ENCODE data around the gene AAMDC.

Gene AAMDC

GRCh38 chr11:77778549-77778948 is 42.4 kb upstream of the AAMDC start:
- no peak overlapping the region for H2AFZ ChIP-seq (ENCODE audit: low read length)
- no CpG with 5 or more reads among the region's 1 CpG for WGBS, 2 donors (ENCODE audit: extremely low coverage in 2 of 2, insufficient read length in 2 of 2, insufficient replicate concordance in 1 of 2)
- peaks cover 3% of the 10 kb centered on the region for H3K79me1 ChIP-seq (ENCODE audit: low read depth, low read length)

GRCh38 chr11:77779935-77780334 is 41.0 kb upstream of the AAMDC start:
- H3K27me3 ChIP-seq (ENCODE audit: control insufficient read depth in 3 of 3, insufficient read depth in 3 of 3, low read depth in 1 of 3, low read length in 3 of 3) = no peaks in the 10 kb centered on the region
- no peaks in the 10 kb centered on the region for H3K79me1 ChIP-seq (ENCODE audit: low read depth, low read length)
- peaks cover 0 to 10% of the 10 kb centered on the region in 2 donors for H3K36me3 ChIP-seq (replicated peaks in 1 of 2; ENCODE audit: control insufficient read depth in 2 of 2, insufficient read depth in 2 of 2, low read length in 2 of 2)
- H3K4me1 ChIP-seq (ENCODE audit: control insufficient read depth in 2 of 2, insufficient read depth in 1 of 2, low read depth in 1 of 2, low read length in 2 of 2) = no peaks in the 10 kb centered on the region
- H3K14ac ChIP-seq (ENCODE audit: low read length) = no peak overlapping the region
- no peak overlapping the region for H3K9ac ChIP-seq (ENCODE audit: low read depth, low read length, poor library complexity)
- no peak overlapping the region for H3K4me3 ChIP-seq (ENCODE audit: low read length in 2 of 2)
- no peak overlapping the region for H2BK120ac ChIP-seq (ENCODE audit: low read depth, low read length)
- no peak overlapping the region for H3K23ac ChIP-seq (ENCODE audit: low read depth, low read length, poor library complexity)
- DNase-seq (ENCODE audit: low spot score) = peak; percentile 30
- no peak overlapping the region for H3K4me2 ChIP-seq (ENCODE audit: insufficient read depth, low read length, poor library complexity, severe bottlenecking)
- no peak overlapping the region for H2BK15ac ChIP-seq (ENCODE audit: low read length)
- no peak overlapping the region for H2AFZ ChIP-seq (ENCODE audit: low read length)
- H3K27ac ChIP-seq (replicated peaks; ENCODE audit: low read length) = no peak overlapping the region
- H3K9me3 ChIP-seq (replicated peaks in 1 of 2; ENCODE audit: control insufficient read depth in 2 of 2, insufficient read depth in 1 of 2, low read depth in 1 of 2, low read length in 2 of 2) = no peaks in the 10 kb centered on the region
- no peak overlapping the region for H2AK5ac ChIP-seq (ENCODE audit: low read depth, low read length)
- H4K91ac ChIP-seq (ENCODE audit: low read depth, low read length, poor library complexity) = no peak overlapping the region
- no peak overlapping the region for H3K4ac ChIP-seq (ENCODE audit: low read length)
- H3K18ac ChIP-seq (ENCODE audit: low read length) = no peak overlapping the region
- H2BK12ac ChIP-seq (ENCODE audit: low read length) = no peak overlapping the region
- H4K8ac ChIP-seq (ENCODE audit: low read depth, low read length) = no peak overlapping the region
- no peak overlapping the region for H2BK5ac ChIP-seq (ENCODE audit: low read length)

More at GRCh38 chr11:77778549-77778948, 42.4 kb upstream of the AAMDC start:
- no peak overlapping the region for H3K14ac ChIP-seq (ENCODE audit: low read length)
- H2BK12ac ChIP-seq (ENCODE audit: low read length) = no peak overlapping the region
- no peak overlapping the region for H3K23ac ChIP-seq (ENCODE audit: low read depth, low read length, poor library complexity)
- no peaks in the 10 kb centered on the region for H3K27me3 ChIP-seq (ENCODE audit: control insufficient read depth in 3 of 3, insufficient read depth in 3 of 3, low read depth in 1 of 3, low read length in 3 of 3)
- H2BK120ac ChIP-seq (ENCODE audit: low read depth, low read length) = no peak overlapping the region
- no peak overlapping the region for H2BK5ac ChIP-seq (ENCODE audit: low read length)
- H3K9ac ChIP-seq (ENCODE audit: low read depth, low read length, poor library complexity) = no peak overlapping the region
- no peak overlapping the region for H3K27ac ChIP-seq (replicated peaks; ENCODE audit: low read length)
- H3K18ac ChIP-seq (ENCODE audit: low read length) = no peak overlapping the region
- no peak overlapping the region for H2AK5ac ChIP-seq (ENCODE audit: low read depth, low read length)
- no peak overlapping the region for H2BK15ac ChIP-seq (ENCODE audit: low read length)
- H3K4me1 ChIP-seq (ENCODE audit: control insufficient read depth in 2 of 2, insufficient read depth in 1 of 2, low read depth in 1 of 2, low read length in 2 of 2) = no peaks in the 10 kb centered on the region
- H3K4me2 ChIP-seq (ENCODE audit: insufficient read depth, low read length, poor library complexity, severe bottlenecking) = no peak overlapping the region
- H4K8ac ChIP-seq (ENCODE audit: low read depth, low read length) = no peak overlapping the region
- no peaks in the 10 kb centered on the region for H3K9me3 ChIP-seq (replicated peaks in 1 of 2; ENCODE audit: control insufficient read depth in 2 of 2, insufficient read depth in 1 of 2, low read depth in 1 of 2, low read length in 2 of 2)
- H3K36me3 ChIP-seq (replicated peaks in 1 of 2; ENCODE audit: control insufficient read depth in 2 of 2, insufficient read depth in 2 of 2, low read length in 2 of 2) = peaks cover 0 to 10% of the 10 kb centered on the region in 2 donors
- no peak overlapping the region for H4K91ac ChIP-seq (ENCODE audit: low read depth, low read length, poor library complexity)
- no peak overlapping the region for H3K4me3 ChIP-seq (ENCODE audit: low read length in 2 of 2)
- H3K4ac ChIP-seq (ENCODE audit: low read length) = no peak overlapping the region
- DNase-seq (ENCODE audit: low spot score) = no peak

GRCh38 chr11:77783025-77783424 is 37.9 kb upstream of the AAMDC start:
- no peak overlapping the region for H2AK5ac ChIP-seq (ENCODE audit: low read depth, low read length)
- no peak overlapping the region for H2AFZ ChIP-seq (ENCODE audit: low read length)
- no peaks in the 10 kb centered on the region for H3K27me3 ChIP-seq (ENCODE audit: control insufficient read depth in 3 of 3, insufficient read depth in 3 of 3, low read depth in 1 of 3, low read length in 3 of 3)
- no CpG with 5 or more reads among the region's 1 CpG for WGBS, 2 donors (ENCODE audit: extremely low coverage in 2 of 2, insufficient read length in 2 of 2, insufficient replicate concordance in 1 of 2)
- no peak overlapping the region for H2BK12ac ChIP-seq (ENCODE audit: low read length)
- H4K91ac ChIP-seq (ENCODE audit: low read depth, low read length, poor library complexity) = no peak overlapping the region
- H3K27ac ChIP-seq (replicated peaks; ENCODE audit: low read length) = no peak overlapping the region
- H2BK5ac ChIP-seq (ENCODE audit: low read length) = no peak overlapping the region
- no peak overlapping the region for H3K4me3 ChIP-seq (ENCODE audit: low read length in 2 of 2)
- no peak for DNase-seq (ENCODE audit: low spot score)
- no peak overlapping the region for H3K14ac ChIP-seq (ENCODE audit: low read length)
- H2BK120ac ChIP-seq (ENCODE audit: low read depth, low read length) = no peak overlapping the region
- no peaks in the 10 kb centered on the region for H3K4me1 ChIP-seq (ENCODE audit: control insufficient read depth in 2 of 2, insufficient read depth in 1 of 2, low read depth in 1 of 2, low read length in 2 of 2)
- no peaks in the 10 kb centered on the region for H3K36me3 ChIP-seq (replicated peaks in 1 of 2; ENCODE audit: control insufficient read depth in 2 of 2, insufficient read depth in 2 of 2, low read length in 2 of 2)
- no peak overlapping the region for H3K4me2 ChIP-seq (ENCODE audit: insufficient read depth, low read length, poor library complexity, severe bottlenecking)
- no peak overlapping the region for H4K8ac ChIP-seq (ENCODE audit: low read depth, low read length)
- H3K9ac ChIP-seq (ENCODE audit: low read depth, low read length, poor library complexity) = no peak overlapping the region
- H2BK15ac ChIP-seq (ENCODE audit: low read length) = no peak overlapping the region
- H3K9me3 ChIP-seq (replicated peaks in 1 of 2; ENCODE audit: control insufficient read depth in 2 of 2, insufficient read depth in 1 of 2, low read depth in 1 of 2, low read length in 2 of 2) = no peaks in the 10 kb centered on the region
- H3K18ac ChIP-seq (ENCODE audit: low read length) = no peak overlapping the region
- peaks cover 3% of the 10 kb centered on the region for H3K79me1 ChIP-seq (ENCODE audit: low read depth, low read length)
- H3K23ac ChIP-seq (ENCODE audit: low read depth, low read length, poor library complexity) = no peak overlapping the region
- no peak overlapping the region for H3K4ac ChIP-seq (ENCODE audit: low read length)

GRCh38 chr11:77784572-77784971 is 36.4 kb upstream of the AAMDC start:
- no peak overlapping the region for H3K4me2 ChIP-seq (ENCODE audit: insufficient read depth, low read length, poor library complexity, severe bottlenecking)
- no peak overlapping the region for H4K91ac ChIP-seq (ENCODE audit: low read depth, low read length, poor library complexity)
- H3K4ac ChIP-seq (ENCODE audit: low read length) = no peak overlapping the region
- peaks cover 0 to under 1% of the 10 kb centered on the region in 2 donors for H3K4me1 ChIP-seq (ENCODE audit: control insufficient read depth in 2 of 2, insufficient read depth in 1 of 2, low read depth in 1 of 2, low read length in 2 of 2)
- H2BK12ac ChIP-seq (ENCODE audit: low read length) = no peak overlapping the region
- H3K9me3 ChIP-seq (replicated peaks in 1 of 2; ENCODE audit: control insufficient read depth in 2 of 2, insufficient read depth in 1 of 2, low read depth in 1 of 2, low read length in 2 of 2) = no peaks in the 10 kb centered on the region
- H3K23ac ChIP-seq (ENCODE audit: low read depth, low read length, poor library complexity) = no peak overlapping the region
- H2BK15ac ChIP-seq (ENCODE audit: low read length) = no peak overlapping the region
- H2BK5ac ChIP-seq (ENCODE audit: low read length) = no peak overlapping the region
- no peak for DNase-seq (ENCODE audit: low spot score)
- H3K14ac ChIP-seq (ENCODE audit: low read length) = no peak overlapping the region
- no CpG with 5 or more reads among the region's 3 CpGs for WGBS, 2 donors (ENCODE audit: extremely low coverage in 2 of 2, insufficient read length in 2 of 2, insufficient replicate concordance in 1 of 2)
- H2AK5ac ChIP-seq (ENCODE audit: low read depth, low read length) = no peak overlapping the region
- H2AFZ ChIP-seq (ENCODE audit: low read length) = no peak overlapping the region
- no peak overlapping the region for H3K18ac ChIP-seq (ENCODE audit: low read length)
- no peak overlapping the region for H2BK120ac ChIP-seq (ENCODE audit: low read depth, low read length)
- no peak overlapping the region for H4K8ac ChIP-seq (ENCODE audit: low read depth, low read length)
- no peak overlapping the region for H3K9ac ChIP-seq (ENCODE audit: low read depth, low read length, poor library complexity)
- peaks cover 7% of the 10 kb centered on the region for H3K79me1 ChIP-seq (ENCODE audit: low read depth, low read length)
- no peaks in the 10 kb centered on the region for H3K27me3 ChIP-seq (ENCODE audit: control insufficient read depth in 3 of 3, insufficient read depth in 3 of 3, low read depth in 1 of 3, low read length in 3 of 3)
- no peak overlapping the region for H3K4me3 ChIP-seq (ENCODE audit: low read length in 2 of 2)
- no peaks in the 10 kb centered on the region for H3K36me3 ChIP-seq (replicated peaks in 1 of 2; ENCODE audit: control insufficient read depth in 2 of 2, insufficient read depth in 2 of 2, low read length in 2 of 2)
- H3K27ac ChIP-seq (replicated peaks; ENCODE audit: low read length) = no peak overlapping the region

Measured in neuronal stem cell (in vitro differentiated cells).